Large intestine (tissue), 3 donors: ENCODE results near the gene CNGB1. TPM values are rescaled to one million over a fixed set of nuclear protein-coding genes. Genes with fewer than 3 reads are reported as not detected.

Source experiments
- DNase-seq, 2 donors: peaks; one replicate each; pipeline versions ENCODE4 v3.0.0 to v3.0.0-alpha.2; 2013
- H3K27ac ChIP-seq: one replicate; pipeline ENCODE4 v1.5.1; 2013; ENCODE audit warnings: low read length
- H3K27me3 ChIP-seq: 2 replicates; pipeline ENCODE4 v1.6.1; 2013; ENCODE audit warnings: low read length; ENCODE audit not compliant: control insufficient read depth, insufficient read depth
- H3K36me3 ChIP-seq: 2 replicates; pipeline ENCODE4 v1.6.1; 2013; ENCODE audit warnings: low read length; ENCODE audit not compliant: control insufficient read depth, insufficient read depth
- H3K4me1 ChIP-seq: one replicate; pipeline ENCODE4 v1.6.1; 2013; ENCODE audit warnings: low read length; ENCODE audit not compliant: control insufficient read depth, insufficient read depth
- H3K4me3 ChIP-seq: one replicate; pipeline ENCODE4 v1.5.1; 2013; ENCODE audit warnings: low read length
- H3K9me3 ChIP-seq: one replicate; pipeline ENCODE4 v1.6.1; 2013; ENCODE audit warnings: mild to moderate bottlenecking, low read depth, low read length, moderate library complexity; ENCODE audit not compliant: control insufficient read depth
- WGBS: methylation state at CpG from one replicate; pipeline ENCODE4 v1.1.5; 2013; ENCODE audit warnings: low lambda C conversion rate; ENCODE audit not compliant: insufficient coverage; 5-methylcytosine and 5-hydroxymethylcytosine counted together
- polyA plus RNA-seq: library from polyadenylated mRNA; unstranded; fragments of 120-200 nt; gene quantifications from one replicate; pipeline ENCODE4 v1.2.1, GENCODE V29; 2013

The CNGB1 gene
- polyA plus RNA-seq, 1 donor: 7.5 TPM

DNA sequence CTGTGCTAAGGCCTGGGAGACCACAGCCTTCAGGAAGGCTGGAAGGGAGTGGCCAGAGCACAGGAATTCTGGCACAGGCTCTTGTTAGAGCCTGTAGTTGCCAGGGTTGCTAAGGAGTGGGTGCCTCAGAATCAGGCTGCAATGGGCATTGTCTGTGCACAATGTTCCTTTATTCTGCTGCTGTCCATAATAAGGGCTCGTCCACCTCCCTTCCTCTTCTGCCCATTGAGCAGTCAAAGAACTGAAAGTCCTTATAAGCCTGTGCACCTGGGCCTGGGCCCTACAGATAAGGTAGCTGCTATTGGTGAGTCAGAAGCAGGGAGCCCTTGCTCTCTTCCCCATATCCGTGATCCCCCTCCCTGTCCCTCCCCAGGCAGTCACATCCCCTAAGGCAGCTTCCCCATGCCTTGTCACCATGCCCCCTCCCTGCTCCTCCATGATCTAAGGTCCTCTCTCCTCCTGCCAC is 5.4 kb upstream of the CNGB1 start:
- no peaks in the 10 kb centered on the region for H3K27me3 ChIP-seq
- no peaks in the 10 kb centered on the region for H3K9me3 ChIP-seq
- WGBS: no CpG with 5 or more reads among the region's 2 CpGs
- H3K4me1 ChIP-seq: no peaks in the 10 kb centered on the region
- no peak overlapping the region for H3K4me3 ChIP-seq
- no peak overlapping the region for H3K27ac ChIP-seq
- DNase-seq: no peak
- H3K36me3 ChIP-seq: no peaks in the 10 kb centered on the region

- Histone ChIP-seq H3K9me3 (no peaks in the 10 kb centered on the region), H3K27ac (no peak overlapping the region), H3K4me3 (no peak overlapping the region), H3K36me3 (no peaks in the 10 kb centered on the region), H3K27me3 (no peaks in the 10 kb centered on the region), H3K4me1 (no peaks in the 10 kb centered on the region)
- DNase-seq: no peak
- no CpG with 5 or more reads among the region's 4 CpGs for WGBS
Measured at GRCh38 chr16:57972306-57972705, 1.4 kb upstream of the CNGB1 start.

DNA sequence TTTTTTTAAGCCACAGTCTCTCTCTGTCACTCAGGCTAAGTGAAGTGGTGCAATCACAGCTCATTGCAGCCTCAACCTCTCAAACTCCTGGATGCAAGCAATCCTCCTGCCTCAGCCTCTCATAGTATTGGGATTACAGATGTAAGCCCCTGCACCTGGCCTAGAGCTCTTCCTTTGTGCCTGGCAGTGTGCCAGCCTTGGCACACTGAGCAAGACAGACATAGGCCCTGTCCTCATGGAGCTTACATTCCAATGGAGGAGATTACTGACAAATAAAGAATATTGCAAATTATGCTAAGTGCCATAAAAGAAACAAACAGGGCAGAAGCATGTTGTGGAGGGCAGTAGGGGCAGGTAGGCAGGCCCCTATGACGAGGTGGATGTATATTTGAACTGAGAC is 920 bp upstream of the CNGB1 start:
- no peaks in the 10 kb centered on the region for H3K9me3 ChIP-seq
- no peak for DNase-seq
- no peak overlapping the region for H3K4me3 ChIP-seq
- H3K27me3 ChIP-seq: no peaks in the 10 kb centered on the region
- H3K27ac ChIP-seq: no peak overlapping the region
- H3K36me3 ChIP-seq: no peaks in the 10 kb centered on the region
- 70% methylated on average over 1 of the region's 1 CpG for WGBS
- no peaks in the 10 kb centered on the region for H3K4me1 ChIP-seq

DNA sequence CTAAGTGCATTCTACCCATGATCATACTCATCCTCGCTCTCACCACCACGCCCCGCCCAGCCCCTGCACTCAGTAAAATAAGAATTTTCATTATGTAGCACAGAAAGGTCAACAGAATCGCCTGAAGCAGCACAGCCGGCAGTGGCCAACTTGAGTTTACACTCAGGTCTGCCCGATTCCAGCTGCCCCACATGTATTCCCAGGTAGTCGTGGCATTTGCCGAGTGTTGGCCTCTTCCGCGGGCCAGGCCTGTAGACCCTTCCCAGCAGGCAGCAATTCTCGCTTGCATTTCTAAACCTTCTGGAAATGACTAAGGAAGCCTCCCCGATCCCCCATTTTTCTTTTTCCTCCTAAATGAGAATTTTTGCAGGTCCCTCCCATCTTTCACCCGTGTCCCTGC is 609 bp downstream of the CNGB1 start:
- no peaks in the 10 kb centered on the region for H3K9me3 ChIP-seq
- H3K27me3 ChIP-seq: no peaks in the 10 kb centered on the region
- no CpG with 5 or more reads among the region's 13 CpGs for WGBS
- no peak overlapping the region for H3K4me3 ChIP-seq
- H3K4me1 ChIP-seq: no peaks in the 10 kb centered on the region
- DNase-seq: no peak
- no peak overlapping the region for H3K27ac ChIP-seq
- no peaks in the 10 kb centered on the region for H3K36me3 ChIP-seq

GRCh38 chr16:57969451-57970123 is 1.3 kb downstream of the CNGB1 start:
- Histone ChIP-seq H3K27me3 (no peaks in the 10 kb centered on the region), H3K36me3 (no peaks in the 10 kb centered on the region), H3K4me3 (no peak overlapping the region), H3K9me3 (no peaks in the 10 kb centered on the region), H3K27ac (no peak overlapping the region), H3K4me1 (no peaks in the 10 kb centered on the region)
- 93% methylated on average over 5 of the region's 10 CpGs for WGBS
- no peak for DNase-seq

DNA sequence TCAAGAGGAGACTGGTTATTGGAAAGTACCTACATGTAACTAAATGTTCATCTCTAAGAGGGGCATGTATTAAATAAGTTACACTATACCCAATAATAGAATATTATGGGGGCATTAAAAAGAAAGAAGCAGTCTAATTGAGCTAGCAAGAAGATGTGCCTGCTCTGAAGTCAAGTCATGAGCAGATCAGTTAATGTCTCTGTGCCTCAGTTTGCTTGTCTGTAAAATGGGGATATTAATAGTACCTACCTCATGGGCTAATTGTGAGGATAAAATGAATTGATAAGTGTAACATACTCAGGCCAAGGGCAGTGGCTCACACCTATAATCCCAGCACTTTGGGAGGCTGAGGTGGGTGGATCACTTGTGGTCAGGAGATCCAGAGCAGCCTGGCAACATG is 3.0 kb downstream of the CNGB1 start:
- Histone ChIP-seq H3K36me3 (no peaks in the 10 kb centered on the region), H3K4me3 (no peak overlapping the region), H3K27me3 (no peaks in the 10 kb centered on the region), H3K4me1 (no peaks in the 10 kb centered on the region), H3K27ac (no peak overlapping the region), H3K9me3 (no peaks in the 10 kb centered on the region)
- no peak for DNase-seq

DNA sequence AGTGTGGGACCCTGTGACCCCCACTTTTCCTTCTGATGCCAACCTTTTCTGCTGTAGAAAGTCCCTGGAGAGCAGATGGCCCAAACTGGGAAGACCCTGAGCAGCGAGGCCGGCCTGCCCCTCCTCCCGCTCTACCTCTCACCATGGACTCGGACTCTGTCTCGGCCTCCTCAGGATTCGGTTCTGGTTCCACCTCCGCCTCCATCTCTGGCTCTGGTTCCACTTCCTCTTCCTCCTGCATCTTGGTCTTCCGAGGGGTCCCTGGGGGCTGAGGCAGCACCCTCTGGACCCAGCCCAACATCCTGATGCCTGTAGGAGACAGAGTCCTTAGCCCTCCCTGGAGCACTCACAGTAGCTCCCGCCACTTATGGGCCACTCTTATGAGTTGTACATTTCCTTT is 3.9 kb downstream of the CNGB1 start:
- H3K9me3 ChIP-seq: no peaks in the 10 kb centered on the region
- no peak for DNase-seq
- H3K36me3 ChIP-seq: no peaks in the 10 kb centered on the region
- H3K27ac ChIP-seq: no peak overlapping the region
- no peaks in the 10 kb centered on the region for H3K27me3 ChIP-seq
- no CpG with 5 or more reads among the region's 9 CpGs for WGBS
- H3K4me1 ChIP-seq: no peaks in the 10 kb centered on the region
- H3K4me3 ChIP-seq: no peak overlapping the region

DNA sequence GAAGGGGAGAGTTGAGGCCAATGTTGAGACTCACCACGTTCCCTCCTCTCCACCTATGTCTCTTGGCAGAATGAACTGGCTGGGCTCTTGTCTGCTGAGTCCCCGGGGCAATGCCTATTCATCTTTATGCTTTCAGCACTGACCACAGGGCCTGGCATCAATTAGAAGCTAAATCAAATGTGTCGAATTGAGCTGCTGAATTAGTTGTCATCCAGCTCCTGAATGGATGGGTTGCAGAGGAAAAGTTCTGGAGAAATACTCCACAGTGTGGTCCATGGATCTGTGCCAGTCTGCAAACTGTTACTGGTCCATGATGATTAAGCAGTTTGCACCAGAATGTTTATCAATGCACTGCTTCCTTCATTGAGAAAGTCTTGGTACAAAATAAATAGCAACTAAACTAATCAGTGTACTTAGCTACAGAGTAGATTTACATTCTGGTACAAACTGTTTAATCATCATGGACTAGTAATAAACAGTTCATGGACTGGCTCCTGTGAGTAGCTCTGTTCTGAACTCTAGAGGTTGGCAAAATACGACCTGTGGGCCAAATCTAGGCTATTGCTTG is 4.6 kb downstream of the CNGB1 start:
- no peak for DNase-seq
- WGBS: no CpG with 5 or more reads among the region's 4 CpGs
- no peak overlapping the region for H3K27ac ChIP-seq

GRCh38 chr16:57964157-57964700 is 6.7 kb downstream of the CNGB1 start:
- WGBS: no CpG with 5 or more reads among the region's 10 CpGs

More for the DNA sequence above, 4.6 kb downstream of the CNGB1 start:
- Histone ChIP-seq H3K4me3 (no peak overlapping the region), H3K9me3 (no peaks in the 10 kb centered on the region), H3K27me3 (no peaks in the 10 kb centered on the region), H3K36me3 (no peaks in the 10 kb centered on the region), H3K4me1 (no peaks in the 10 kb centered on the region)

DNA sequence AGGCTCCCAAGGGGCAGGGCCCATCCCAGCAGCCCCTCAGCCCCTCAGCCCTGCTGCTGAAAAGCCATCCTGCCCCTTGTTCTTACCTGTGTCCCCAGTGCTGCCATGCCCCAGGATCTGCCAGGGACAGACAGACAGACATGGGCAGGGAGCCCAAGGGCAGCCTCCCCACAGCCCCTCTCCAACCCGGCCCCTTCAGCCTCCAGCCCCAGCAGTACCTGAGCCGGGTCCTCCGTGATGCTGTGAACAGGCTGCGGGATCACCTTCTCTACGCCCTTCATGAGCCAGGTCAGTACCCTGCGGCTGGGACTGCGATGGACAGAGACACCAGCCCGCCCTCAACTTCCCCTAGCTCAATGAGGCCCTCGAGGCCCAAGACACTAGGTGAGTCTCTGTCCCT is 8.2 kb downstream of the CNGB1 start:
- Histone ChIP-seq H3K4me1 (no peaks in the 10 kb centered on the region), H3K27ac (no peak overlapping the region), H3K27me3 (no peaks in the 10 kb centered on the region), H3K4me3 (no peak overlapping the region), H3K36me3 (no peaks in the 10 kb centered on the region), H3K9me3 (no peaks in the 10 kb centered on the region)
- DNase-seq: no peak
- WGBS: no CpG with 5 or more reads among the region's 9 CpGs

More at GRCh38 chr16:57964157-57964700, 6.7 kb downstream of the CNGB1 start:
- Histone ChIP-seq H3K27me3 (no peaks in the 10 kb centered on the region), H3K4me1 (no peaks in the 10 kb centered on the region), H3K36me3 (no peaks in the 10 kb centered on the region), H3K4me3 (no peak overlapping the region), H3K27ac (no peak overlapping the region), H3K9me3 (no peaks in the 10 kb centered on the region)
- DNase-seq: no peak

DNA sequence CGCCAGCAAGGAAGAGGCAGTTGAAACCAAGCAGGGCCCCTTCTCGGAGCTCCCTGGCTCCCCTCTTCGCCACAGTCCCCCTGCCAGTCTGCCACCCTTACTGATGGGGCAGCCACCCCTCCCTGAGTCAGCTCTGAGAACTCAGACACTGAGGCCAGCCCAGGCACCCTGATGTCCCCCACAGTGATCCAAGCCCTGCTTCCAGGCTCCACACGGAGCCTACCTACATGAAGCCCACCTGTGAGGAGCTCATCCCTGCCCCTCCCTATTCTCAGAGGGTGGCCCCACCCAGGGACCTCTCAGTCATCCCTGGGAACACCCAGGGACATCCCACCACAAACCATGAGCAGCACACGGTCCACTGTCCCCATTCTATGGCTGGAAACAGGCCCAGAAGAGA is 8.9 kb downstream of the CNGB1 start:
- H3K36me3 ChIP-seq: no peaks in the 10 kb centered on the region
- no peak for DNase-seq
- no peaks in the 10 kb centered on the region for H3K27me3 ChIP-seq
- no peaks in the 10 kb centered on the region for H3K4me1 ChIP-seq
- WGBS: no CpG with 5 or more reads among the region's 5 CpGs
- no peak overlapping the region for H3K27ac ChIP-seq
- no peaks in the 10 kb centered on the region for H3K9me3 ChIP-seq
- no peak overlapping the region for H3K4me3 ChIP-seq
